Upper lobe of left lung (tissue), 6 donors: ENCODE results near the gene SIGLEC1. TPM values are rescaled to one million over a fixed set of nuclear protein-coding genes. Genes with fewer than 3 reads are reported as not detected.
A peak's percentile ranks its signal among the peaks of the same experiment; 100 is the strongest.

Experiments
- ATAC-seq, 2 donors: fragments of 200-7000 bp; cut with Tn5 transposase; one replicate each; pipeline ENCODE4 v1.9.1; 2022; ENCODE audit warnings: mild to moderate bottlenecking in 2 of 2, moderate library complexity in 2 of 2; ENCODE audit not compliant: low FRiP score in 2 of 2
- DNase-seq, 2 donors: peaks; one replicate each; pipeline ENCODE4 v3.0.0-alpha.2; 2019 to 2020
- H3K27ac ChIP-seq, 4 donors: fragments of 200-600 bp; sonication (generic); one replicate each; pipeline ENCODE4 v1.5.1; 2016 to 2019
- H3K27me3 ChIP-seq, 4 donors: fragments of 200-600 bp; sonication (generic); one replicate each; pipeline ENCODE4 v1.5.1; 2017 to 2019
- H3K36me3 ChIP-seq, 4 donors: fragments of 200-600 bp; sonication (generic); one replicate each; pipeline ENCODE4 v1.5.1; 2016 to 2019
- H3K4me1 ChIP-seq, 4 donors: fragments of 200-600 bp; sonication (generic); one replicate each; pipeline ENCODE4 v1.5.1; 2018 to 2019
- H3K4me3 ChIP-seq, 4 donors: fragments of 200-600 bp; sonication (generic); one replicate each; pipeline ENCODE4 v1.5.1; 2017 to 2019; ENCODE audit warnings: mild to moderate bottlenecking in 2 of 4, moderate library complexity in 1 of 4
- H3K9me3 ChIP-seq, 4 donors: fragments of 200-600 bp; sonication (generic); one replicate each; pipeline ENCODE4 v1.5.1; 2018 to 2019
- EP300 ChIP-seq, 4 donors: sonication (generic); formaldehyde crosslinking; IDR thresholded peaks; one replicate each; pipeline ENCODE4 v1.5.1; 2017; ENCODE audit warnings: antibody characterized with exemption in 4 of 4, control low read depth in 2 of 4
- POLR2A ChIP-seq, 4 donors: fragments of 450-650 bp; IDR thresholded peaks; one replicate each; pipeline ENCODE4 v1.5.1; 2016 to 2017; ENCODE audit warnings: antibody characterized with exemption in 4 of 4, mild to moderate bottlenecking in 2 of 4
- POLR2AphosphoS5 ChIP-seq, 2 donors: sonication (generic); formaldehyde crosslinking; IDR thresholded peaks; one replicate each; pipeline ENCODE4 v1.5.1; 2017; ENCODE audit warnings: antibody characterized with exemption in 2 of 2
- WGBS, 2 donors: methylation state at CpG; one replicate each; pipeline ENCODE4 v1.1.5; 2017 to 2018; 5-methylcytosine and 5-hydroxymethylcytosine counted together
- total RNA-seq, 6 donors: library from RNA; depleted of rRNA in 4 of 6; stranded (reverse); fragments of >200 nt in 4 of 6; gene quantifications; one replicate each; pipeline versions ENCODE4 v1.1.0 to v1.2.1, GENCODE V29; 2016 to 2021
- TF ChIP-seq, protein P1 (sequence below), 6 experiments: fragments of 450-650 bp in 4 of 6; fragments of 200-600 bp in 2 of 6; sonication (generic) in 2 of 6; IDR thresholded peaks; one replicate each; pipeline ENCODE4 v1.5.1; 2016 to 2019; ENCODE audit warnings: antibody characterized with exemption in 6 of 6
- donor health status: DM: no; HTN: no; CAD: no; lungs with moderate emphysema.
- donor health status: DM: no; HTN: yes; CAD: no; lungs with severe emphysema.

The SIGLEC1 gene
- total RNA-seq, 6 donors from 2014 or later: 14.4 to 69.9 (median 60.7) TPM

DNA sequence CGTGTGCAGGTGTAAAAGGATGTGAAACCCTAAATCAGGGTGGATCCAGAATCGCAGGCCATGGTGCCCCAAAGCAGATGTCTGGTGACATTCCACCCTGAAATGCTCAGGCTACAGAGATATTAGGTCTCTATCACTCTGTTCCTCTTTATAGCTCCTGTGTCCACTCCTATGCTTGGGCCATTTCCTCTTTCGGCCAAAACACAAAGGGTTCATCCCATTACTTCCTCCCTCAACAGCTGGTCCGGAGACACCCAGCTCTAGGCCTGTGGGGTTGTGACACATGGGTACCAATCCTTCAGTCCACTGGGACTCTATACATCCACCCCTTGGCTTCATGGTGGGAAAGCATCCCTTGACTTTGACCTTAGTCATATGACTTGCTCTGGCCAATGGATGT, 1.7 kb upstream of the SIGLEC1 start:
- peak in 1 of 2 donors; percentile 50 for DNase-seq
- Histone ChIP-seq H3K27ac (no peak overlapping the region), H3K36me3 (no peaks in the 10 kb centered on the region), H3K4me3 (no peak overlapping the region), H3K27me3 (no peaks in the 10 kb centered on the region), H3K9me3 (no peaks in the 10 kb centered on the region), H3K4me1 (peaks cover 8 to 23% (median 14%) of the 10 kb centered on the region in 4 donors)
- peak; percentile 3 to 74 for ATAC-seq
- TF ChIP-seq, protein P1, sequence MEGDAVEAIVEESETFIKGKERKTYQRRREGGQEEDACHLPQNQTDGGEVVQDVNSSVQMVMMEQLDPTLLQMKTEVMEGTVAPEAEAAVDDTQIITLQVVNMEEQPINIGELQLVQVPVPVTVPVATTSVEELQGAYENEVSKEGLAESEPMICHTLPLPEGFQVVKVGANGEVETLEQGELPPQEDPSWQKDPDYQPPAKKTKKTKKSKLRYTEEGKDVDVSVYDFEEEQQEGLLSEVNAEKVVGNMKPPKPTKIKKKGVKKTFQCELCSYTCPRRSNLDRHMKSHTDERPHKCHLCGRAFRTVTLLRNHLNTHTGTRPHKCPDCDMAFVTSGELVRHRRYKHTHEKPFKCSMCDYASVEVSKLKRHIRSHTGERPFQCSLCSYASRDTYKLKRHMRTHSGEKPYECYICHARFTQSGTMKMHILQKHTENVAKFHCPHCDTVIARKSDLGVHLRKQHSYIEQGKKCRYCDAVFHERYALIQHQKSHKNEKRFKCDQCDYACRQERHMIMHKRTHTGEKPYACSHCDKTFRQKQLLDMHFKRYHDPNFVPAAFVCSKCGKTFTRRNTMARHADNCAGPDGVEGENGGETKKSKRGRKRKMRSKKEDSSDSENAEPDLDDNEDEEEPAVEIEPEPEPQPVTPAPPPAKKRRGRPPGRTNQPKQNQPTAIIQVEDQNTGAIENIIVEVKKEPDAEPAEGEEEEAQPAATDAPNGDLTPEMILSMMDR (IDR thresholded peaks at IDR 0.05): no peak
- TF ChIP-seq EP300 (IDR thresholded peaks at IDR 0.05): no peak
- no peak for TF ChIP-seq POLR2A (IDR thresholded peaks at IDR 0.05)
- TF ChIP-seq POLR2AphosphoS5 (IDR thresholded peaks at IDR 0.05): no peak
- WGBS, 2 donors: 49 to 86% methylated on average over 3 to 4 of the region's 4 CpGs

DNA sequence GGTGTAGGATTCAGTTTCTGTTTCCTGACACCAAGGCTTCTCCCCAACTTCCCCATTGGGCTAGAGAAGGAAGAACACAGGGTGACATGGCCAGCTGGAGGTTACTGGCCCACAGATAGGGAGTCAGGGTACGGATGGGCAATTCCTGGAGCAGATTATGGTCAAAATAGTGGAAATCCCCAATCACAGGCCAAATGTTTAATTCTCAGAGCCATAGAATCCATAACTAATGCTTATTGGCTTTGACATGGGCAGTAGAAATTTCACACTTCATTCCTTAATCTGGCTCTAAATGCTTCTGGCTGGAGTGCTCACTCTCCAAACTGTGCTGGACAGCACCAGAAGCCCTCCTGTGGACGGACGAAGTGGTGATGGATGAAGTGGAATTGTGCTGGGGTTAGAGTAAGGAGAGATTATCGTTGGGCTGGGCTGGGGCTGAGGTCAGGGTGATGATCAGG, 887 bp downstream of the SIGLEC1 start:
- WGBS, 2 donors: 68 to 70% methylated on average over 4 of the region's 4 CpGs
- TF ChIP-seq POLR2AphosphoS5 (IDR thresholded peaks at IDR 0.05): no peak
- TF ChIP-seq, protein P1 (IDR thresholded peaks at IDR 0.05): no peak
- TF ChIP-seq EP300 (IDR thresholded peaks at IDR 0.05): no peak
- TF ChIP-seq POLR2A (IDR thresholded peaks at IDR 0.05): peak in 1 of 4 donors; percentile 26
- Histone ChIP-seq H3K4me3 (peak overlapping the region in 3 of 4 donors; percentile 8 to 29 (median 18)), H3K36me3 (no peaks in the 10 kb centered on the region), H3K27me3 (no peaks in the 10 kb centered on the region), H3K9me3 (no peaks in the 10 kb centered on the region), H3K27ac (peak overlapping the region in 1 of 4 donors; percentile 6), H3K4me1 (peaks cover 8 to 23% (median 14%) of the 10 kb centered on the region in 4 donors)
- peak in 1 of 2 donors; percentile 54 for ATAC-seq
- DNase-seq: no peak

GRCh38 chr20:3710703-3711483, 1.5 kb downstream of the SIGLEC1 start:
- peak overlapping the region in 2 of 4 donors; percentile 8 to 29 for H3K4me3 ChIP-seq
- ATAC-seq: peak in 1 of 2 donors; percentile 79

DNA sequence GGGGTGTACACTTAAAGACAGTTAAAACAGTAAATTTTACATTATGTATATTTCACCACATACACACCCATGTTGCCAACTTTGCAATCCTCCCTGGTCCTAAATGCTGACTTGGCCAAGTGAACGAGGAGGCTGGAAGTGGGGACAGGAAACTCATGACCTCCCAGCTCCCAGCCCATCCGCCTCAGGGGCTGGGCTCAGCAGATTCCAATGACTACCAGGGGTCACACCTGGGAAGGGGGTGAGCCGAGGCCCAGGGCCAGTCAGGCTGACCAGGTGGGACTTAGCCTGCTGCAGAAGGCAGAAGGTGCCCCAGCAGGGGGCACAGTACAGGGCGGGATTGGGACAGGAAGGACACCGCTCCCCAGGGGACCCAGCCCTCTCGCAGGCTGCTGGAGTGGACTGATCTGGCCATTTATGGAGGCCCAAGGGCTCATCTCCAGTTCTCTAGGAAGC, 2.4 kb downstream of the SIGLEC1 start:
- Histone ChIP-seq H3K4me3 (peak overlapping the region in 1 of 4 donors; percentile 8), H3K4me1 (peaks cover 8 to 23% (median 14%) of the 10 kb centered on the region in 4 donors), H3K36me3 (no peaks in the 10 kb centered on the region), H3K9me3 (no peaks in the 10 kb centered on the region), H3K27me3 (no peaks in the 10 kb centered on the region), H3K27ac (peak overlapping the region in 1 of 4 donors; percentile 57)
- ATAC-seq (peak in 1 of 2 donors; percentile 2), DNase-seq (no peak)
- no peak for TF ChIP-seq POLR2A (IDR thresholded peaks at IDR 0.05)
- TF ChIP-seq, protein P1 (IDR thresholded peaks at IDR 0.05): no peak
- no peak for TF ChIP-seq POLR2AphosphoS5 (IDR thresholded peaks at IDR 0.05)
- no peak for TF ChIP-seq EP300 (IDR thresholded peaks at IDR 0.05)
- 49 to 64% methylated on average over 6 of the region's 6 CpGs for WGBS, 2 donors

More at GRCh38 chr20:3710703-3711483, 1.5 kb downstream of the SIGLEC1 start:
- H3K27ac ChIP-seq: peak overlapping the region in 1 of 4 donors; percentile 57
- peaks cover 8 to 23% (median 14%) of the 10 kb centered on the region in 4 donors for H3K4me1 ChIP-seq
- H3K27me3 ChIP-seq: no peaks in the 10 kb centered on the region
- H3K9me3 ChIP-seq: no peaks in the 10 kb centered on the region
- H3K36me3 ChIP-seq: no peaks in the 10 kb centered on the region
- TF ChIP-seq EP300 (IDR thresholded peaks at IDR 0.05): no peak
- TF ChIP-seq, protein P1 (IDR thresholded peaks at IDR 0.05): peak; percentile 88 to 97 (median 92)
- no peak for TF ChIP-seq POLR2AphosphoS5 (IDR thresholded peaks at IDR 0.05)
- TF ChIP-seq POLR2A (IDR thresholded peaks at IDR 0.05): no peak
- peak; percentile 72 to 94 for DNase-seq
- 32 to 55% methylated on average over 9 to 17 of the region's 18 CpGs for WGBS, 2 donors
